Fibroblast of mammary gland (primary cell): ENCODE data around the gene GNG7.

Experiments
- DNase-seq: peaks from one replicate; pipeline ENCODE4 v3.0.0-alpha.2; 2010; ENCODE audit warnings: low read depth
- H3K4me3 ChIP-seq: 2 replicates; pipeline ENCODE4 v1.5.1; 2011; ENCODE audit warnings: low read depth, mild to moderate bottlenecking, low read length, moderate library complexity; ENCODE audit not compliant: control insufficient read depth
- TF ChIP-seq, protein P1 (sequence below): conservative IDR thresholded peaks from 2 replicates; pipeline ENCODE4 v1.5.1; 2011; ENCODE audit warnings: low read depth, low read length, inconsistent platforms; ENCODE audit not compliant: control insufficient read depth, insufficient read depth

The GNG7 gene

DNA sequence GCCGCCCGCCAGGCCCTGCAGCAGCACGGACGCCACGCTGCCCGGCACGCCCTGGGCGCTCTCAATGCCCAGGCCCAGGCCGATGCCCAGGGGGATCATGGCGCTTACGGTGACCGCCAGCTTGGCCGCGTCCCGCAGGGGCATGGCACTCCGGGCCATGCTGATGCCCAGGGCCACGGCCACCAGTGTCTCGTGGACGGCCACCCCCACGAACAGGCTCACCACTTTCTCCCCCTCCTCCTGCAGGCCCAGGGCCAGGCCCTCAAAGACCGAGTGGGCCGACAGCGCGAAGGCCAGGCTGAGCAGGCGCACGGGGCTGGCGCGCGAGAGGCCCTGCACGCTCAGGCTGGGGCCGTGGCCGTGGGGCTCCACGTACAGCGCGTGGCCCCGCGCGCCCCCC lies 30.4 kb upstream of the GNG7 start:
- no peak for DNase-seq
- TF ChIP-seq, protein P1, sequence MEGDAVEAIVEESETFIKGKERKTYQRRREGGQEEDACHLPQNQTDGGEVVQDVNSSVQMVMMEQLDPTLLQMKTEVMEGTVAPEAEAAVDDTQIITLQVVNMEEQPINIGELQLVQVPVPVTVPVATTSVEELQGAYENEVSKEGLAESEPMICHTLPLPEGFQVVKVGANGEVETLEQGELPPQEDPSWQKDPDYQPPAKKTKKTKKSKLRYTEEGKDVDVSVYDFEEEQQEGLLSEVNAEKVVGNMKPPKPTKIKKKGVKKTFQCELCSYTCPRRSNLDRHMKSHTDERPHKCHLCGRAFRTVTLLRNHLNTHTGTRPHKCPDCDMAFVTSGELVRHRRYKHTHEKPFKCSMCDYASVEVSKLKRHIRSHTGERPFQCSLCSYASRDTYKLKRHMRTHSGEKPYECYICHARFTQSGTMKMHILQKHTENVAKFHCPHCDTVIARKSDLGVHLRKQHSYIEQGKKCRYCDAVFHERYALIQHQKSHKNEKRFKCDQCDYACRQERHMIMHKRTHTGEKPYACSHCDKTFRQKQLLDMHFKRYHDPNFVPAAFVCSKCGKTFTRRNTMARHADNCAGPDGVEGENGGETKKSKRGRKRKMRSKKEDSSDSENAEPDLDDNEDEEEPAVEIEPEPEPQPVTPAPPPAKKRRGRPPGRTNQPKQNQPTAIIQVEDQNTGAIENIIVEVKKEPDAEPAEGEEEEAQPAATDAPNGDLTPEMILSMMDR = no peak
- H3K4me3 ChIP-seq = no peak overlapping the region

DNA sequence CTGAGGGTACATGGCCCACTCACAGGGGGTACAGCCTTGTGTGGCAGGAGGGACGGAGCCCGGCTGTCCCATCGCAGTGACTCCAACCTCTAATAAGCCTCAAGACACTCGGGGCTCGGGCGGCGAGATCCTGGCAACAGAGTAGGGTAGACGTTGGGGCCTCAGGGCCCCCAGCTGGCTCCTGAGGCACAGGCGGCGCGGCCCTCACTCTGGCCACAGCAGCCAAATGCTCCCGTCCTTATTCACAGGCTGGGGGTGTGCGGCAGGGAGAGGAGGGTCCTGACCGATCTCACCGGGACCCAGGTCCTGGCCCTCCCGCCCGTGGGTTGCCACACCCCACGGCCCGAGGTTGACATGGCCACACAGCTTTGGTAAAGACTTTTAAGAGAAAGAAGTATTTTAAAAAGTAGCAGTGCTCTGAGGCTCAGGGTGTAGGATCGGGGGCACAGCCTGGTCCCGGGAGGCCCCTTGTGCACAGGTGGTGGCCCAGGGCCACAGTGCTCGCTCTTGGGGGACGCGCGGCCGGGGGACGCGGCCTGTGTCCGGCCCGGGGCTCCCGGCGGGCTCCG lies 29.7 kb upstream of the GNG7 start:
- TF ChIP-seq, protein P1 = no peak
- DNase-seq = no peak
- no peak overlapping the region for H3K4me3 ChIP-seq

DNA sequence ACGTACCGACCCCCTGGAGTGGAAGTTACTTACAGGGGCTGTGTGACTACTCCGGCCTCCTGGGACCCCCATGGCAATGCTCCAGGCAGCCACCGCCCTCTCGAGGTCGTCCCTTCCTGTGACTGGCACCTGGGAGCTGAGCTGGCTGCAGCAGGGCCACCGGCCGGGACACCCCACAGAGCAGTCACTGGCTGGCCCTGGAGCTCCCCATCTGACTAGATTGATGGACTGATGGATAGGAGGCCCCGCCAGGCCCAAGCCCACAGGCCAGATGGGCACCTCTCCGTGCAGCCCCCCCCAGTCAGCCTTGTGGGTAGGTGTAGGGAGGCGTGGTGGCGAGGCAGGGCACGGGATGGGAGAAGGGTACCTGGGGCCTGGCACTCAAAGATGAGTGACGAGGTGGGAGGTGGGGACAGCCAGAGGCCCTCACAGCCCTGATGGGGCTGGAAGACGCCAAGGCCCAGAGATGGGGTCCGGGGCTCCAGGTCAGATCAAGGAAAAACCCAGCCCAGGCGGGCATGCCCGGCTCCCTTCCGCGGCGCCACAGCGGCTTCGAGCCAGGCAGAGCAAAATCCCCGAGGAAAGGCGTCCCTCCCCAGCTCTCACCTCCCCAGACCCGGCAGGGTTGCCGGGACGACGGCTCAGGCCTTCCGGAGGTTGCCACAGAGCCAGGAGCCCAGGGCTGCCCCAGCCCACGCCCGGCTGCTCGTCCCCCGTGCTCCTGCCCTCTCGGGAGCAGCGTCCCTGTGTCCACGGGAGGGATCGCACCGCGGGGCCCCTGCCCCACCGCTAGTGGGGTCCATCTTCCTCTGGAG lies 28.9 kb upstream of the GNG7 start:
- TF ChIP-seq, protein P1 = no peak
- H3K4me3 ChIP-seq = no peak overlapping the region
- no peak for DNase-seq

DNA sequence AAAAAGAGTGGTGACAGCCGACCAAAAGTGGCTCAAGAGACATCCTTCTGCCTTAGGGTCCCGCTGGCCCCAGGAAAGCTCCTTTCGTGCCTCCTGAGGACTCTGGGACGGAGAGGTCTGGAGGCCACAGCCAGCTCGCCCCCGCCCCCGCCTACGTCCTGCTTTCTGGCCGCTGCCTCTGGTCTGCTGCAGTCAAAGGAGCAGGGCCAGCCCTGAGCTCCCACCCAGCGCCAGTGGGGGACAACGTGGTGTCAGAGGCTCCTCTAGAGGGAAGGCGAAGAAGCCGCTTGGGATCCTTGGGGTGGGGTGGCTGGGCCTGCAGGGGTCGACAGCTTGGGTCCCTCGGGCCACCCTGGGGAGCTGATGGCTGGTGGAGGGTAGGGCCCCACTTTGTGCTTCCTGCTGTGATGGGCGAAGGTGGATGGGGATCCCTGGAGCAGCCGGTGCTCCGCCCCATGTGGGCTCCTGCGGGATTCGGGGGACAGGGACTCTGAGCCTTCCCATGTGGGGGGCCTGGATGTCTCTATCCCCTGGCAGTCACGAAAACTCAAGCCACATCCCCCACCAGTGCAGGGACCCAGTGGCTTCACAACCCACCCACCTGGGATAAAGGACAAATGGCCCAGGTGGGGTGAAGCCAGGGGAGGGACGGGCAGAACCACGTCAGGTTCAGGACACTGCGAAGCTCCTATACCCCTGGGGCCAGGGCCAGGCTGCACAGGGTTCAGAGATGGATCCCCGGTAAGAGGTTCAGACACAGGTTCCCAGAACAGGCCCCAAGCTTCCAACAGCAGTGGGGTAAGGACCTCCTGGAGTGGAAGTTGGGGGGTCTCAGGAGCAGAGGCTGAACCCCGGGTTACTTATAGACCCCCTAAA lies 27.7 kb upstream of the GNG7 start:
- no peak for DNase-seq
- H3K4me3 ChIP-seq = no peak overlapping the region
- TF ChIP-seq, protein P1 = no peak

GRCh38 chr19:2728783-2729387 lies 26.4 kb upstream of the GNG7 start:
- TF ChIP-seq, protein P1 = no peak
- DNase-seq = no peak
- no peak overlapping the region for H3K4me3 ChIP-seq

GRCh38 chr19:2727640-2727944 lies 25.1 kb upstream of the GNG7 start:
- DNase-seq = no peak
- no peak overlapping the region for H3K4me3 ChIP-seq
- TF ChIP-seq, protein P1 = no peak
